Ascending aorta (tissue), 2 donors: ENCODE measurements around the gene MCCD1. TPM values are rescaled to one million over a fixed set of nuclear protein-coding genes. Genes with fewer than 3 reads are reported as not detected.

Experiments
- DNase-seq, 2 donors: peaks; one replicate each; pipeline ENCODE4 v3.0.0-alpha.2; 2019; ENCODE audit warnings: low spot score in 2 of 2
- H3K27ac ChIP-seq, 2 donors: fragments of 200-600 bp; sonication (generic); one replicate each; pipeline ENCODE4 v1.5.1; 2016 to 2017; ENCODE audit warnings: mild to moderate bottlenecking in 1 of 2
- H3K27me3 ChIP-seq: fragments of 200-600 bp; sonication (generic); one replicate; pipeline ENCODE4 v1.5.1; 2017
- H3K36me3 ChIP-seq, 2 donors: fragments of 200-600 bp; sonication (generic); one replicate each; pipeline ENCODE4 v1.5.1; 2016
- H3K4me1 ChIP-seq, 2 donors: fragments of 200-600 bp; sonication (generic); one replicate each; pipeline ENCODE4 v1.5.1; 2016 to 2017; ENCODE audit warnings: mild to moderate bottlenecking in 1 of 2
- H3K4me3 ChIP-seq, 2 donors: fragments of 200-600 bp; sonication (generic); one replicate each; pipeline ENCODE4 v1.5.1; 2016 to 2017; ENCODE audit warnings: mild to moderate bottlenecking in 1 of 2
- H3K9me3 ChIP-seq, 2 donors: fragments of 200-600 bp; sonication (generic); one replicate each; pipeline ENCODE4 v1.5.1; 2016
- CTCF ChIP-seq, 3 experiments: fragments of 200-600 bp in 2 of 3; fragments of 450-650 bp in 1 of 3; sonication (generic) in 2 of 3; IDR thresholded peaks; one replicate each; pipeline ENCODE4 v1.5.1; 2016 to 2019; ENCODE audit warnings: antibody characterized with exemption in 3 of 3, mild to moderate bottlenecking in 1 of 3, moderate library complexity in 1 of 3
- intact Hi-C: fragments of 100-400 bp; cut with DNase I; formaldehyde crosslinking; loops from one replicate; pipeline ENCODE4 v1.15.1; 2023
- total RNA-seq: library from RNA; depleted of rRNA; stranded (reverse); fragments of >200 nt; gene quantifications from one replicate; pipeline ENCODE4 v1.1.0, GENCODE V29; 2016

Gene MCCD1
- total RNA-seq, 1 donor from 2014 or later: not detected

- no peak overlapping the region for H3K27ac ChIP-seq
- no peak for DNase-seq
- intact Hi-C loops: no loop called here
- H3K4me3 ChIP-seq: no peak overlapping the region
- no peaks in the 10 kb centered on the region for H3K9me3 ChIP-seq
- H3K36me3 ChIP-seq: peaks cover 62 to 75% of the 10 kb centered on the region in 2 donors
- no peaks in the 10 kb centered on the region for H3K4me1 ChIP-seq
- no peaks in the 10 kb centered on the region for H3K27me3 ChIP-seq
- TF ChIP-seq CTCF (IDR thresholded peaks at IDR 0.05): no peak
Measured at GRCh38 chr6:31531771-31532643, 3.2 kb downstream of the MCCD1 start.

GRCh38 chr6:31532644-31533454 is 4.1 kb downstream of the MCCD1 start:
- Histone ChIP-seq H3K9me3 (no peaks in the 10 kb centered on the region), H3K4me3 (no peak overlapping the region), H3K27me3 (no peaks in the 10 kb centered on the region), H3K4me1 (no peaks in the 10 kb centered on the region), H3K36me3 (peaks cover 71 to 83% of the 10 kb centered on the region in 2 donors), H3K27ac (no peak overlapping the region)
- intact Hi-C loops: no loop called here
- TF ChIP-seq CTCF (IDR thresholded peaks at IDR 0.05): no peak
- no peak for DNase-seq

- Histone ChIP-seq H3K36me3 (peaks cover 77 to 89% of the 10 kb centered on the region in 2 donors), H3K27me3 (no peaks in the 10 kb centered on the region), H3K4me3 (no peak overlapping the region), H3K27ac (no peak overlapping the region), H3K9me3 (no peaks in the 10 kb centered on the region), H3K4me1 (peaks cover 0 to 2% of the 10 kb centered on the region in 2 donors)
- no peak for DNase-seq
- intact Hi-C loops: no loop called here
- no peak for TF ChIP-seq CTCF (IDR thresholded peaks at IDR 0.05)
Measured at GRCh38 chr6:31533455-31533841, 4.7 kb downstream of the MCCD1 start.

- Histone ChIP-seq H3K4me3 (no peak overlapping the region), H3K27ac (no peak overlapping the region), H3K4me1 (peaks cover 0 to 8% of the 10 kb centered on the region in 2 donors), H3K9me3 (no peaks in the 10 kb centered on the region), H3K27me3 (no peaks in the 10 kb centered on the region), H3K36me3 (peaks cover 77 to 95% of the 10 kb centered on the region in 2 donors)
- DNase-seq: no peak
- TF ChIP-seq CTCF (IDR thresholded peaks at IDR 0.05): no peak
- intact Hi-C loops: no loop called here
Measured at GRCh38 chr6:31534011-31534410, 5.2 kb downstream of the MCCD1 start.

GRCh38 chr6:31534521-31535040 is 5.8 kb downstream of the MCCD1 start:
- Histone ChIP-seq H3K27me3 (no peaks in the 10 kb centered on the region), H3K4me1 (peaks cover under 1 to 13% of the 10 kb centered on the region in 2 donors), H3K9me3 (no peaks in the 10 kb centered on the region), H3K27ac (no peak overlapping the region), H3K4me3 (no peak overlapping the region), H3K36me3 (peaks cover 77 to 98% of the 10 kb centered on the region in 2 donors)
- no peak for TF ChIP-seq CTCF (IDR thresholded peaks at IDR 0.05)
- intact Hi-C loops: no loop called here
- DNase-seq: no peak
